ENCODE results near the gene RASD2. TPM values are rescaled to one million over a fixed set of nuclear protein-coding genes. Genes with fewer than 3 reads are reported as not detected.
"Not testable (repeated sequence)": the region's sequence is repeated elsewhere in the genome, so short reads cannot be mapped to it uniquely, and the experiment has no call there.

RASD2 gene, protein sequence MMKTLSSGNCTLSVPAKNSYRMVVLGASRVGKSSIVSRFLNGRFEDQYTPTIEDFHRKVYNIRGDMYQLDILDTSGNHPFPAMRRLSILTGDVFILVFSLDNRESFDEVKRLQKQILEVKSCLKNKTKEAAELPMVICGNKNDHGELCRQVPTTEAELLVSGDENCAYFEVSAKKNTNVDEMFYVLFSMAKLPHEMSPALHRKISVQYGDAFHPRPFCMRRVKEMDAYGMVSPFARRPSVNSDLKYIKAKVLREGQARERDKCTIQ
- not detected for total RNA-seq (2021; fragmentation: NEBNext Ultra II Directional; extraction: Animal tissue kit (Norgen Biotek cat#: 25700))
- long read RNA-seq: 0 reads

- Mint-ChIP-seq H3K27ac (no peak within 1 kb of the TSS), H3K36me3 (ENCODE audit: low read depth) (no peaks in the 10 kb centered on the region), H3K4me1 (ENCODE audit: low read depth) (no peaks in the 10 kb centered on the region), H3K4me3 (peak within 1 kb of the TSS; percentile 67), H3K9me3 (no peaks in the 10 kb centered on the region), H3K27me3 (ENCODE audit: insufficient read depth) (peaks cover 25% of the 10 kb centered on the region)
- no peak for DNase-seq
- no peak for TF ChIP-seq CTCF (IDR thresholded peaks at IDR 0.05)
Observed at GRCh38 chr22:35540595-35541253, at the start of gene RASD2. RASD2 (plus strand) TSS chr22:35540831; CDS start chr22:35546810, 5,979 bp downstream.

DNA sequence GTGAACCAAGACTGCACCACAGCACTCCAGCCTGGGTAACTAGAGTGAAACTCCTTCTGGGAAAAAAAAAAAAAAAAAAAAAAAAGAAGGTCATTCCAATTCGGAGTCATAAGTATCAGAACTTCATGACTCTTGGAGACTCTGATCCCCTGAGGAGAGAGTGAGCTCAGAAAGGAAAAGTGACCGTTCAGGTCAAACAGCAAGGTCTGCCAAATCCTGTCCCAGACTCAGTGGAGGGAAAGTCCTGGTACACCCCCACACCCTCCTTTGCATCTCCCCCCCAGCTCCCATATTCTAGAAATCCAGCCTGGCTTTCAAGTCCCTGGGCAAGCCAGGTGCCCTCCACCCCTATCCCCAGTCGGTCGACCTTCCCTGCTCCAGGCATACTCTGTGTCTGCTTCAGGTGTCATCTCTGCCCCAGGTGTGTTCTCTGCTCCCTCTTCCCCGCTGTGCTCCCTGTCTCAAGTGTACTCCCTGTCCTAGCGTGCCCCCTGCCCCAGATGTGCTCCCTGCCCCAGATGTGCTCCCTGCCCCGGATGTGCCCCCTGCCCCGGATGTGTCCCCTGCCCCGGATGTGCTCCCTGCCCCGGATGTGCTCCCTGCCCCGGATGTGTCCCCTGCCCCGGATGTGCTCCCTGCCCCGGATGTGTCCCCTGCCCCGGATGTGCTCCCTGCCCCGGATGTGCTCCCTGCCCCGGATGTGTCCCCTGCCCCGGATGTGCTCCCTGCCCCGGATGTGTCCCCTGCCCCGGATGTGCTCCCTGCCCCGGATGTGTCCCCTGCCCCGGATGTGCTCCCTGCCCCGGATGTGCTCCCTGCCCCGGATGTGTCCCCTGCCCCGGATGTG, 49.3 kb upstream of the RASD2 start:
- H3K4me1 Mint-ChIP-seq (ENCODE audit: low read depth); H3K4me3 Mint-ChIP-seq; H3K27ac Mint-ChIP-seq; DNase-seq; H3K9me3 Mint-ChIP-seq; H3K36me3 Mint-ChIP-seq (ENCODE audit: low read depth): not testable (repeated sequence)
- peaks cover 35% of the 10 kb centered on the region for H3K27me3 Mint-ChIP-seq (ENCODE audit: insufficient read depth)

- H3K27ac Mint-ChIP-seq: no peak overlapping the region
- H3K27me3 Mint-ChIP-seq (ENCODE audit: insufficient read depth): peaks cover 33% of the 10 kb centered on the region
Observed at GRCh38 chr22:35491908-35492380, 48.7 kb upstream of the RASD2 start.

GRCh38 chr22:35493074-35493473, 47.6 kb upstream of the RASD2 start:
- Mint-ChIP-seq H3K4me1 (ENCODE audit: low read depth) (no peaks in the 10 kb centered on the region), H3K9me3 (no peaks in the 10 kb centered on the region), H3K36me3 (ENCODE audit: low read depth) (no peaks in the 10 kb centered on the region), H3K27me3 (ENCODE audit: insufficient read depth) (peaks cover 36% of the 10 kb centered on the region), H3K4me3 (no peak overlapping the region), H3K27ac (no peak overlapping the region)
- no peak for TF ChIP-seq CTCF (IDR thresholded peaks at IDR 0.05)
- no peak for DNase-seq

More at GRCh38 chr22:35491908-35492380, 48.7 kb upstream of the RASD2 start:
- TF ChIP-seq CTCF (IDR thresholded peaks at IDR 0.05): no peak
- Mint-ChIP-seq H3K9me3 (no peaks in the 10 kb centered on the region), H3K4me1 (ENCODE audit: low read depth) (no peaks in the 10 kb centered on the region), H3K36me3 (ENCODE audit: low read depth) (no peaks in the 10 kb centered on the region), H3K4me3 (no peak overlapping the region)
- no peak for DNase-seq

DNA sequence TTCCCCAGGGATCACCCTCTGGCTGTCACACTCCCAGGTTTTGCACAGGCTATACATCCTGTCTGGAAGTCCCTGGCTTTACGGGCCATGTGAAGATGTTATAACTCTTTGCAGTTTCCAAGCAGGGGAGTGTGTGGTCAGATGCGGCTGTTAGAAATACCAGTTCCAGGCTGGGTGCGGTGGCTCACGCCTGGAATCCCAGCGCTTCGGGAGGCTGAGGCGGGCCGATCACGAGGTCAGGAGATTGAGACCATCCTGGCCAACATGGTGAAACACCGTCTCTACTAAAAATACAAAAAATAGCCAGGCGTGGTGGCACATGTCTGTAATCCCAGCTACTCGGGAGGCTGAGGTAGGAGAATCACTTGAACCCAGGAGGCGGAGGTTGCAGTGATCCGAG, 44.9 kb upstream of the RASD2 start:
- H3K4me3 Mint-ChIP-seq; H3K4me1 Mint-ChIP-seq (ENCODE audit: low read depth); H3K36me3 Mint-ChIP-seq (ENCODE audit: low read depth); H3K9me3 Mint-ChIP-seq; H3K27ac Mint-ChIP-seq; DNase-seq: not testable (repeated sequence)
- peaks cover 42% of the 10 kb centered on the region for H3K27me3 Mint-ChIP-seq (ENCODE audit: insufficient read depth)

GRCh38 chr22:35496768-35497312, 43.8 kb upstream of the RASD2 start:
- Mint-ChIP-seq H3K27ac (no peak overlapping the region), H3K4me3 (no peak overlapping the region), H3K27me3 (ENCODE audit: insufficient read depth) (peaks cover 42% of the 10 kb centered on the region), H3K36me3 (ENCODE audit: low read depth) (no peaks in the 10 kb centered on the region), H3K4me1 (ENCODE audit: low read depth) (no peaks in the 10 kb centered on the region), H3K9me3 (no peaks in the 10 kb centered on the region)
- no peak for DNase-seq
- TF ChIP-seq CTCF (IDR thresholded peaks at IDR 0.05): no peak
